K562 (cell line): Measurements from ENCODE around the gene MAML3. TPM values are rescaled to one million over a fixed set of nuclear protein-coding genes. Genes with fewer than 3 reads are reported as not detected.

ENCODE experiments used
- CEBPB ChIP-seq: fragments of 450-650 bp; IDR thresholded peaks from 2 replicates; pipeline ENCODE4 v1.6.1; 2016; ENCODE audit warnings: missing genetic modification characterization, missing compliant biosample characterization
- CHCHD3 ChIP-seq: fragments of 250-450 bp; sonication (Bioruptor Pico); IDR thresholded peaks from 2 replicates; pipeline ENCODE4 v2.1.2; 2022; ENCODE audit warnings: mild to moderate bottlenecking
- E2F3 ChIP-seq: fragments of 250-450 bp; sonication (Bioruptor Pico); IDR thresholded peaks from 2 replicates; pipeline ENCODE4 v1.4.0; 2020; ENCODE audit warnings: mild to moderate bottlenecking
- E2F4 ChIP-seq: sonication (generic); formaldehyde crosslinking; IDR thresholded peaks from 2 replicates; pipeline ENCODE4 v1.8.0; 2022; ENCODE audit warnings: mild to moderate bottlenecking, low read depth, missing genetic modification reagents
- GABPA ChIP-seq: fragments of 200-800 bp; sonication (Bioruptor generic); conservative IDR thresholded peaks from 2 replicates; pipeline ENCODE4 v1.6.1; 2016; ENCODE audit warnings: low read depth, missing genetic modification characterization, missing compliant biosample characterization
- IRF2 ChIP-seq: sonication (generic); formaldehyde crosslinking; IDR thresholded peaks from 2 replicates; pipeline ENCODE4 v1.8.1; 2022; ENCODE audit warnings: mild to moderate bottlenecking, missing genetic modification reagents
- RAD21 ChIP-seq, 2 experiments: fragments of 250-450 bp in 1 of 2; fragments of 450-650 bp in 1 of 2; sonication (Bioruptor Pico) in 1 of 2; formaldehyde crosslinking in 1 of 2; IDR thresholded peaks in 1 of 2; conservative IDR thresholded peaks in 1 of 2; 2 replicates each; pipeline versions ENCODE4 v1.4.0 to v1.8.0; 2020 to 2022; ENCODE audit warnings: mild to moderate bottlenecking in 2 of 2, moderate library complexity in 1 of 2
- USF1 ChIP-seq: sonication (generic); formaldehyde crosslinking; IDR thresholded peaks from 2 replicates; pipeline ENCODE4 v1.9.0; 2022; ENCODE audit warnings: mild to moderate bottlenecking, missing genetic modification reagents
- ZBTB26 ChIP-seq: fragments of 450-650 bp; formaldehyde crosslinking; IDR thresholded peaks from 2 replicates; pipeline ENCODE4 v1.4.0; 2022; ENCODE audit warnings: missing genetic modification characterization
- ZBTB49 ChIP-seq: sonication (generic); formaldehyde crosslinking; IDR thresholded peaks from 2 replicates; pipeline ENCODE4 v1.8.0; 2022; ENCODE audit warnings: missing genetic modification reagents, mild to moderate bottlenecking, borderline replicate concordance
- ZNF232 ChIP-seq: sonication (generic); formaldehyde crosslinking; IDR thresholded peaks from 2 replicates; pipeline ENCODE4 v1.8.0; 2022; ENCODE audit warnings: mild to moderate bottlenecking, missing genetic modification reagents
- ZNF282 ChIP-seq: sonication (generic); formaldehyde crosslinking; IDR thresholded peaks from 2 replicates; pipeline ENCODE4 v1.8.1; 2023; ENCODE audit warnings: missing genetic modification reagents
- polyA plus RNA-seq, 8 experiments: library from polyadenylated mRNA; depleted of rRNA in 4 of 8; stranded (reverse) in 5 of 8; unstranded in 3 of 8; fragments of >200 nt; fragmentation: Nextera tagmentation in 2 of 8; fragmentation: Illumina TruSeq in 1 of 8; extraction: Ambion mirVana in 2 of 8; extraction: Trizol in 1 of 8; gene quantifications; 2 replicates each; pipeline versions ENCODE4 v1.2.1 to v1.2.3, GENCODE V29; 2011 to 2014; ENCODE audit warnings: inconsistent platforms in 1 of 8, missing spikeins in 1 of 8
- total RNA-seq, 7 experiments: library from RNA; depleted of rRNA in 6 of 7; stranded (reverse); fragments of >200 nt in 6 of 7; fragmentation: Illumina TruSeq in 2 of 7; extraction: Trizol in 2 of 7; gene quantifications; 2 replicates each; pipeline versions ENCODE4 v1.2.1 to v1.2.3, GENCODE V29; 2011 to 2021; ENCODE audit warnings: low replicate concordance in 1 of 7
- TF ChIP-seq, protein P1 (sequence below): sonication (generic); formaldehyde crosslinking; IDR thresholded peaks from 2 replicates; pipeline ENCODE4 v1.8.0; 2022; ENCODE audit warnings: mild to moderate bottlenecking, missing genetic modification reagents

The MAML3 gene
- total and polyA plus RNA-seq, 9 of the 15 experiments (the other 6 are each of a cell fraction or from before 2014, with no cell fraction given), result 0.01 to 0.55 (median 0.25) TPM

GRCh38 chr4:139692309-139693012, 461.5 kb downstream of the MAML3 start (continued):
- TF ChIP-seq GABPA (no peak), ZBTB49 (CRISPR knock-in tag) (no peak), CHCHD3 (no peak), ZBTB26 (CRISPR knock-in tag) (no peak), ZNF232 (CRISPR knock-in tag) (no peak), E2F3 (CRISPR knock-in tag) (no peak), RAD21 (CRISPR knock-in tag; conservative IDR thresholded peaks at IDR 0.05 in 1 of 2, IDR thresholded peaks at IDR 0.05 in 1 of 2) (peak in 1 of 2 experiments; percentile 23; a peak in 3 of 4 replicates), IRF2 (CRISPR knock-in tag) (no peak), E2F4 (CRISPR knock-in tag) (no peak), USF1 (no peak), CEBPB (tag) (peak; percentile 32; the same call in 1 of the 2 replicates), ZNF282 (no peak)
- TF ChIP-seq, protein P1, sequence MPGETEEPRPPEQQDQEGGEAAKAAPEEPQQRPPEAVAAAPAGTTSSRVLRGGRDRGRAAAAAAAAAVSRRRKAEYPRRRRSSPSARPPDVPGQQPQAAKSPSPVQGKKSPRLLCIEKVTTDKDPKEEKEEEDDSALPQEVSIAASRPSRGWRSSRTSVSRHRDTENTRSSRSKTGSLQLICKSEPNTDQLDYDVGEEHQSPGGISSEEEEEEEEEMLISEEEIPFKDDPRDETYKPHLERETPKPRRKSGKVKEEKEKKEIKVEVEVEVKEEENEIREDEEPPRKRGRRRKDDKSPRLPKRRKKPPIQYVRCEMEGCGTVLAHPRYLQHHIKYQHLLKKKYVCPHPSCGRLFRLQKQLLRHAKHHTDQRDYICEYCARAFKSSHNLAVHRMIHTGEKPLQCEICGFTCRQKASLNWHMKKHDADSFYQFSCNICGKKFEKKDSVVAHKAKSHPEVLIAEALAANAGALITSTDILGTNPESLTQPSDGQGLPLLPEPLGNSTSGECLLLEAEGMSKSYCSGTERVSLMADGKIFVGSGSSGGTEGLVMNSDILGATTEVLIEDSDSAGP (CRISPR knock-in tag), result no peak
- TF ChIP-seq, all 486 proteins: peak for 5
